Stomach (tissue), 9 donors: ENCODE data around the gene CYB561D1. TPM values are rescaled to one million over a fixed set of nuclear protein-coding genes. Genes with fewer than 3 reads are reported as not detected.

Experiments
- DNase-seq, 2 donors: peaks; one replicate each; pipeline versions ENCODE4 v3.0.0 to v3.0.0-alpha.2; 2013 to 2019
- H3K27ac ChIP-seq, 5 donors: fragments of 200-600 bp in 4 of 5; sonication (generic) in 4 of 5; one replicate each; pipeline ENCODE4 v1.5.1; 2013 to 2019; ENCODE audit warnings: mild to moderate bottlenecking in 1 of 5, moderate library complexity in 1 of 5
- H3K27me3 ChIP-seq, 3 donors: fragments of 200-600 bp; sonication (generic); one replicate each; pipeline ENCODE4 v1.5.1; 2017 to 2019; ENCODE audit warnings: mixed run types in 1 of 3
- H3K36me3 ChIP-seq, 4 donors: fragments of 200-600 bp; sonication (generic); 1 replicate in 3 of 4; 2 replicates in 1 of 4; pipeline ENCODE4 v1.5.1; 2016 to 2019
- H3K4me1 ChIP-seq, 4 donors: fragments of 200-600 bp; sonication (generic); one replicate each; pipeline ENCODE4 v1.5.1; 2016 to 2019
- H3K4me3 ChIP-seq, 4 donors: fragments of 200-600 bp; sonication (generic) in 3 of 4; one replicate each; pipeline ENCODE4 v1.5.1; 2016 to 2019; ENCODE audit warnings: mild to moderate bottlenecking in 1 of 4
- H3K9me3 ChIP-seq, 4 donors: fragments of 200-600 bp; sonication (generic); one replicate each; pipeline ENCODE4 v1.5.1; 2016 to 2019
- CTCF ChIP-seq, 7 experiments: fragments of 450-650 bp in 4 of 7; fragments of 200-600 bp in 3 of 7; sonication (generic) in 3 of 7; IDR thresholded peaks; one replicate each; pipeline ENCODE4 v1.5.1; 2016 to 2019; ENCODE audit warnings: antibody characterized with exemption in 7 of 7, control low read depth in 2 of 7, mild to moderate bottlenecking in 1 of 7
- EP300 ChIP-seq: sonication (generic); formaldehyde crosslinking; IDR thresholded peaks from one replicate; pipeline ENCODE4 v1.6.1; 2017; ENCODE audit warnings: antibody characterized with exemption
- POLR2A ChIP-seq, 4 donors: fragments of 450-650 bp; IDR thresholded peaks; one replicate each; pipeline ENCODE4 v1.6.1; 2016; ENCODE audit warnings: antibody characterized with exemption in 4 of 4, control low read depth in 2 of 4, mild to moderate bottlenecking in 1 of 4, moderate library complexity in 1 of 4
- POLR2AphosphoS5 ChIP-seq, 3 donors: sonication (generic); formaldehyde crosslinking; IDR thresholded peaks; one replicate each; pipeline ENCODE4 v1.6.1; 2016; ENCODE audit warnings: antibody characterized with exemption in 3 of 3
- WGBS, 5 donors: extraction: QIAGEN DNeasy Blood & Tissue Kit in 3 of 5; methylation state at CpG; one replicate each; pipeline versions ENCODE4 v1.1.5 to v1.1.7; 2013 to 2018; 5-methylcytosine and 5-hydroxymethylcytosine counted together
- intact Hi-C: fragments of 100-400 bp; cut with DNase I; formaldehyde crosslinking; loops from one replicate; pipeline ENCODE4 v1.15.1; 2023; ENCODE audit warnings: low total_unique reads
- polyA plus RNA-seq, 3 donors: library from polyadenylated mRNA; stranded (reverse); fragments of 200-250 nt; gene quantifications; one replicate each; pipeline ENCODE4 v1.2.3, GENCODE V29; 2013
- total RNA-seq, 5 donors: library from RNA; depleted of rRNA; stranded (reverse); fragments of >200 nt; gene quantifications; one replicate each; pipeline versions ENCODE4 v1.1.0 to v1.2.3, GENCODE V29; 2014 to 2016
- donor health status: healthy with polysubstance abuse.
- donor health status: Bipolar disorder and iron deficiency.
- donor health status: healthy.

The CYB561D1 gene
- total and polyA plus RNA-seq, 8 donors = 1.8 to 6.4 (median 2.5) TPM

GRCh38 chr1:109547463-109548320 lies 53.8 kb downstream of the CYB561D1 start:
- Histone ChIP-seq H3K27me3 (no peaks in the 10 kb centered on the region), H3K4me3 (peak overlapping the region; percentile 59 to 94 (median 86)), H3K9me3 (no peaks in the 10 kb centered on the region), H3K27ac (peak overlapping the region; percentile 92 to 98 (median 98)), H3K4me1 (peaks cover 18 to 53% (median 37%) of the 10 kb centered on the region in 4 donors), H3K36me3 (no peaks in the 10 kb centered on the region)
- 5 to 9% (median 7%) methylated on average over 21 to 22 of the region's 22 CpGs for WGBS, 5 donors
- intact Hi-C loops = loop anchor here (10.0 kb wide), 1 partner anchor 227 kb away; no protein-coding TSS in a partner anchor
- DNase-seq = peak; percentile 37 to 70
- TF ChIP-seq POLR2AphosphoS5 (IDR thresholded peaks at IDR 0.05) (no peak), POLR2A (IDR thresholded peaks at IDR 0.05) (no peak), CTCF (IDR thresholded peaks at IDR 0.05) (no peak), EP300 (no peak)

- intact Hi-C loops = loop anchor here (10.0 kb wide), 1 partner anchor 226 kb away; no protein-coding TSS in a partner anchor
- Histone ChIP-seq H3K4me3 (peak within 1 kb of the TSS; percentile 59 to 94 (median 86)), H3K4me1 (peaks cover 18 to 62% (median 41%) of the 10 kb centered on the region in 4 donors), H3K27ac (peak within 1 kb of the TSS; percentile 92 to 98 (median 98)), H3K36me3 (no peaks in the 10 kb centered on the region), H3K9me3 (no peaks in the 10 kb centered on the region), H3K27me3 (no peaks in the 10 kb centered on the region)
- peak; percentile 98 to 99 for DNase-seq
- 0% methylated on average over 58 to 68 of the region's 68 CpGs for WGBS, 5 donors
- TF ChIP-seq EP300 (no peak), POLR2A (IDR thresholded peaks at IDR 0.05) (peak in 2 of 4 donors; percentile 97 to 98), CTCF (IDR thresholded peaks at IDR 0.05) (no peak), POLR2AphosphoS5 (IDR thresholded peaks at IDR 0.05) (peak; percentile 98 to 100 (median 99))
Measured at GRCh38 chr1:109548321-109549267, 54.7 kb downstream of the CYB561D1 start, which contains the start of gene GNAI3. GNAI3 (plus strand) TSS chr1:109548615; CDS start chr1:109548721, 106 bp downstream.

Other genes starting within 250 kb of the CYB561D1 start
- gene CELSR2, start 244.6 kb upstream of the CYB561D1 start, total RNA-seq = 10 to 100 TPM in 1 of 5 donors, 1 to 10 TPM in 4; 3.5 to 18.7 (median 7.2) TPM
- gene CELSR2, start 244.6 kb upstream of the CYB561D1 start, polyA plus RNA-seq = 1 to 10 TPM in 2 of 3 donors, under 1 TPM in 1; 0.76 to 8.7 (median 1.5) TPM
- 10 to 100 TPM in 1 of 5 donors, 1 to 10 TPM in 1, under 1 TPM in 2, not detected in 1; 0.29 to 18.7 (median 1.7) TPM for gene PSRC1, start 210.9 kb upstream of the CYB561D1 start, total RNA-seq
- gene PSRC1, start 210.9 kb upstream of the CYB561D1 start, polyA plus RNA-seq = 10 to 100 TPM in 1 of 3 donors, 1 to 10 TPM in 2; 3.6 to 11.2 (median 4.1) TPM
- not detected for gene MYBPHL, start 187.1 kb upstream of the CYB561D1 start, total RNA-seq
- under 1 TPM in 1 of 3 donors, not detected in 2; 0.45 TPM for gene MYBPHL, start 187.1 kb upstream of the CYB561D1 start, polyA plus RNA-seq
- 100 to 1,000 TPM in 1 of 5 donors, 10 to 100 TPM in 4; 35.3 to 481 (median 48.1) TPM for gene SORT1, start 96.2 kb upstream of the CYB561D1 start, total RNA-seq
- gene SORT1, start 96.2 kb upstream of the CYB561D1 start, polyA plus RNA-seq = 10 to 100 TPM in 2 of 3 donors, 1 to 10 TPM in 1; 4.6 to 12.6 (median 10.5) TPM
- gene PSMA5, start 67.6 kb upstream of the CYB561D1 start, total RNA-seq = 10 to 100 TPM in 3 of 5 donors, 1 to 10 TPM in 2; 5.3 to 39.3 (median 11.3) TPM
- gene PSMA5, start 67.6 kb upstream of the CYB561D1 start, polyA plus RNA-seq = 10 to 100 TPM; 44.7 to 84.2 (median 50.6) TPM
- gene SYPL2, start 27.5 kb upstream of the CYB561D1 start, total RNA-seq = under 1 TPM in 2 of 5 donors, not detected in 3; 0.45 to 0.58 TPM
- 1 to 10 TPM in 1 of 3 donors, under 1 TPM in 2; 0.50 to 1.0 (median 0.61) TPM for gene SYPL2, start 27.5 kb upstream of the CYB561D1 start, polyA plus RNA-seq
- gene ATXN7L2, start 10.2 kb upstream of the CYB561D1 start, total RNA-seq = 1 to 10 TPM in 3 of 5 donors, under 1 TPM in 1, not detected in 1; 0.29 to 5.1 (median 2.6) TPM
- gene ATXN7L2, start 10.2 kb upstream of the CYB561D1 start, polyA plus RNA-seq = 1 to 10 TPM in 2 of 3 donors, under 1 TPM in 1; 0.76 to 6.3 (median 5.2) TPM
- 10 to 100 TPM in 1 of 5 donors, 1 to 10 TPM in 4; 1.7 to 25.7 (median 3.5) TPM for gene AMIGO1, start 15.6 kb downstream of the CYB561D1 start, total RNA-seq
- 1 to 10 TPM; 1.3 to 1.8 (median 1.7) TPM for gene AMIGO1, start 15.6 kb downstream of the CYB561D1 start, polyA plus RNA-seq
- gene GPR61, start 45.8 kb downstream of the CYB561D1 start, total RNA-seq = not detected
- under 1 TPM in 1 of 3 donors, not detected in 2; 0.12 TPM for gene GPR61, start 45.8 kb downstream of the CYB561D1 start, polyA plus RNA-seq
- gene GNAI3, start 54.5 kb downstream of the CYB561D1 start, total RNA-seq = 10 to 100 TPM in 1 of 5 donors, 1 to 10 TPM in 3, under 1 TPM in 1; 0.58 to 12.7 (median 3.2) TPM
- gene GNAI3, start 54.5 kb downstream of the CYB561D1 start, polyA plus RNA-seq = 1 to 10 TPM; 2.6 to 3.1 (median 2.7) TPM
- gene GNAT2, start 125.5 kb downstream of the CYB561D1 start, total RNA-seq = not detected
- under 1 TPM in 1 of 3 donors, not detected in 2; 0.43 TPM for gene GNAT2, start 125.5 kb downstream of the CYB561D1 start, polyA plus RNA-seq
- gene AMPD2, start 125.7 kb downstream of the CYB561D1 start, total RNA-seq = 100 to 1,000 TPM in 3 of 5 donors, 10 to 100 TPM in 2; 69.4 to 364 (median 212) TPM
- gene AMPD2, start 125.7 kb downstream of the CYB561D1 start, polyA plus RNA-seq = 10 to 100 TPM; 16.1 to 22.5 (median 18.9) TPM
- 10 to 100 TPM in 4 of 5 donors, 1 to 10 TPM in 1; 7.5 to 63.6 (median 22.3) TPM for gene GSTM4, start 162.0 kb downstream of the CYB561D1 start, total RNA-seq
- gene GSTM4, start 162.0 kb downstream of the CYB561D1 start, polyA plus RNA-seq = 10 to 100 TPM; 23.6 to 32.6 (median 24.7) TPM
- 100 to 1,000 TPM in 3 of 5 donors, 10 to 100 TPM in 2; 22.3 to 219 (median 126) TPM for gene GSTM2, start 174.0 kb downstream of the CYB561D1 start, total RNA-seq
- gene GSTM2, start 174.0 kb downstream of the CYB561D1 start, polyA plus RNA-seq = 100 to 1,000 TPM; 102 to 149 (median 122) TPM
- gene GSTM1, start 193.7 kb downstream of the CYB561D1 start, total RNA-seq = 10 to 100 TPM in 1 of 5 donors, 1 to 10 TPM in 2, not detected in 2; 2.6 to 69.4 (median 5.4) TPM
- 10 to 100 TPM in 2 of 3 donors, under 1 TPM in 1; 0.23 to 99.7 (median 86.4) TPM for gene GSTM1, start 193.7 kb downstream of the CYB561D1 start, polyA plus RNA-seq
- 10 to 100 TPM in 2 of 5 donors, 1 to 10 TPM in 1, not detected in 2; 1.4 to 35.6 (median 18.5) TPM for gene GSTM5, start 218.2 kb downstream of the CYB561D1 start, total RNA-seq
- gene GSTM5, start 218.2 kb downstream of the CYB561D1 start, polyA plus RNA-seq = 10 to 100 TPM in 2 of 3 donors, 1 to 10 TPM in 1; 3.6 to 22.0 (median 14.9) TPM
- 100 to 1,000 TPM in 2 of 5 donors, 10 to 100 TPM in 3; 32.2 to 213 (median 84.6) TPM for gene GSTM3, start 246.9 kb downstream of the CYB561D1 start, total RNA-seq
- 100 to 1,000 TPM in 2 of 3 donors, 10 to 100 TPM in 1; 83.8 to 350 (median 194) TPM for gene GSTM3, start 246.9 kb downstream of the CYB561D1 start, polyA plus RNA-seq